ENCODE data around the gene PAX5.

DNA sequence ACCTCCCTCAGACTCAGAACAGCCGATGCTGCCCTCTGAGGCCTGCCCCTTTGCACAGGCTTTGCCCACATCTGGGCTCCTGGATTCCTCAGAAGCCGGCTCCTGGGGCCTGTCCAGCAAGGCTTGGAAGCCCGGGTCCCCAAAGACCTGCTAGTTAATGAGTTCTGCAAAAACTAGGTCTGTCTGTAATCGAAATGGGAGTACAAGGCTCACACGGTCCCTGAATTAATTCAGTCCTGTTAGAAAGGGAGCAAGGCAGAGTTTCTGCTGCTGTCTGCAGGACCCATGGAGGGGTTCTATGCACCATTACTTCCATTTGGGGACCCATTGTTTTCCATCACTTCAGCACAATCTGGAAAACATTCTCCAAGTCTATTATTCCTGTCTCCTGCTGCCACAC, 239.6 kb downstream of the PAX5 start:
- TF ChIP-seq, protein P1, sequence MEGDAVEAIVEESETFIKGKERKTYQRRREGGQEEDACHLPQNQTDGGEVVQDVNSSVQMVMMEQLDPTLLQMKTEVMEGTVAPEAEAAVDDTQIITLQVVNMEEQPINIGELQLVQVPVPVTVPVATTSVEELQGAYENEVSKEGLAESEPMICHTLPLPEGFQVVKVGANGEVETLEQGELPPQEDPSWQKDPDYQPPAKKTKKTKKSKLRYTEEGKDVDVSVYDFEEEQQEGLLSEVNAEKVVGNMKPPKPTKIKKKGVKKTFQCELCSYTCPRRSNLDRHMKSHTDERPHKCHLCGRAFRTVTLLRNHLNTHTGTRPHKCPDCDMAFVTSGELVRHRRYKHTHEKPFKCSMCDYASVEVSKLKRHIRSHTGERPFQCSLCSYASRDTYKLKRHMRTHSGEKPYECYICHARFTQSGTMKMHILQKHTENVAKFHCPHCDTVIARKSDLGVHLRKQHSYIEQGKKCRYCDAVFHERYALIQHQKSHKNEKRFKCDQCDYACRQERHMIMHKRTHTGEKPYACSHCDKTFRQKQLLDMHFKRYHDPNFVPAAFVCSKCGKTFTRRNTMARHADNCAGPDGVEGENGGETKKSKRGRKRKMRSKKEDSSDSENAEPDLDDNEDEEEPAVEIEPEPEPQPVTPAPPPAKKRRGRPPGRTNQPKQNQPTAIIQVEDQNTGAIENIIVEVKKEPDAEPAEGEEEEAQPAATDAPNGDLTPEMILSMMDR (IDR thresholded peaks at IDR 0.05), result no peak
- TF ChIP-seq POLR2A (IDR thresholded peaks at IDR 0.05), result no peak
